IgD-negative memory B cell (primary cell): ENCODE measurements around the gene XAB2. TPM values are rescaled to one million over a fixed set of nuclear protein-coding genes. Genes with fewer than 3 reads are reported as not detected.

Source experiments
- H3K27ac Mint-ChIP-seq, 3 donors: one replicate each; pipeline ENCODE4 v1.8.0; 2020 to 2022; ENCODE audit warnings: mild to moderate bottlenecking in 3 of 3, mixed read lengths in 3 of 3, moderate library complexity in 1 of 3
- H3K27me3 Mint-ChIP-seq: one replicate; pipeline ENCODE4 v1.8.0; 2021; ENCODE audit warnings: mixed read lengths
- H3K36me3 Mint-ChIP-seq: one replicate; pipeline ENCODE4 v1.8.0; 2020; ENCODE audit warnings: mild to moderate bottlenecking, mixed read lengths
- H3K4me1 Mint-ChIP-seq, 3 donors: one replicate each; pipeline ENCODE4 v1.8.0; 2020 to 2022; ENCODE audit warnings: mixed read lengths in 3 of 3, mild to moderate bottlenecking in 1 of 3
- H3K4me3 Mint-ChIP-seq, 4 donors: one replicate each; pipeline ENCODE4 v1.8.0; 2020 to 2022; ENCODE audit warnings: mild to moderate bottlenecking in 4 of 4, mixed read lengths in 4 of 4, moderate library complexity in 3 of 4
- H3K9me3 Mint-ChIP-seq, 3 donors: one replicate each; pipeline ENCODE4 v1.8.0; 2020 to 2021; ENCODE audit warnings: mixed read lengths in 3 of 3, mild to moderate bottlenecking in 1 of 3
- polyA plus RNA-seq: library from polyadenylated mRNA; unstranded; fragments of 300-500 nt; fragmentation: Illumina TruSeq; gene quantifications from one replicate; pipeline ENCODE4 v1.2.3, GENCODE V29; 2021

Gene XAB2
- 9.7 TPM for polyA plus RNA-seq

DNA sequence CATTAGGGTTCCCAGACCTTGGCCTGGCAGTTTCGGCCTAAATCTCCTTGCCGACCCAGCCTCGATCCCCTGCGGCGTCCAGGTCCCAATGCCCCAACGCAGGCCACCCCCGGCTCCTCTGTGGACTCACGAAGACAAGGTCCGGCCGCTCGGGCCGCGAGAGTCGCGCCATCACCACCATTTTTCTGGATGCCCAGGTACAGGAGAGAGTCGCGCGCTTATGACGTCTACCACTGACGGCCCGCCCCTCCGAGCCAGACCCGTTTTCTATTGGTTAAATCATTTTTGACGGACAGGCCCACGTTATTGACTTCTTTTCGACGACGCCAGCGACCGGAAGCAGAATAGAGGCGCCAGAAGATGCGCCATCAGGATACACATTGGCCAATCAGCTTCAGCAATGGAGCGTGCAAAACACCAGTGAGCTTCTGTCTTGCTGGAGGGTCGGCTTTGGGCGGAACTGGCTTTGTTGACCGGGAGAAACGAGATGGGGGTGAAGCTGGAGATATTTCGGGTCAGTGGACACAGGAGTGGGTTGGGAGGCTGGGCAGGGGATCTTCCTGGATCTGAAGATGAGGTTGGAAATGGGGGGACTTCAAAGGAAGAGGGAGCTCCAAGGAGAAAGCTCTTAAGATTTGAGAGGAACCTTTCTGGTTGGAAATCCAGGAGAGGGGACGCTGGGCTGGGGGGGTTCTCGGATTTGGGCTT, at the start of gene XAB2, which contains the start of gene PET100:
TSS of gene XAB2 (minus strand) at position 199 of the 708 bp plus-strand sequence. CDS start at position 181, 18 bp downstream.
TSS of gene PET100 (plus strand) at position 447 of the 708 bp plus-strand sequence. CDS start at position 488, 41 bp downstream.
- Mint-ChIP-seq H3K36me3 (peaks cover 4% of the 10 kb centered on the region), H3K27ac (peak within 1 kb of the TSS; percentile 92 to 100 (median 99)), H3K4me1 (peaks cover 7 to 37% (median 22%) of the 10 kb centered on the region in 3 donors), H3K9me3 (no peaks in the 10 kb centered on the region), H3K27me3 (no peaks in the 10 kb centered on the region), H3K4me3 (peak within 1 kb of the TSS; percentile 91 to 99 (median 98))

DNA sequence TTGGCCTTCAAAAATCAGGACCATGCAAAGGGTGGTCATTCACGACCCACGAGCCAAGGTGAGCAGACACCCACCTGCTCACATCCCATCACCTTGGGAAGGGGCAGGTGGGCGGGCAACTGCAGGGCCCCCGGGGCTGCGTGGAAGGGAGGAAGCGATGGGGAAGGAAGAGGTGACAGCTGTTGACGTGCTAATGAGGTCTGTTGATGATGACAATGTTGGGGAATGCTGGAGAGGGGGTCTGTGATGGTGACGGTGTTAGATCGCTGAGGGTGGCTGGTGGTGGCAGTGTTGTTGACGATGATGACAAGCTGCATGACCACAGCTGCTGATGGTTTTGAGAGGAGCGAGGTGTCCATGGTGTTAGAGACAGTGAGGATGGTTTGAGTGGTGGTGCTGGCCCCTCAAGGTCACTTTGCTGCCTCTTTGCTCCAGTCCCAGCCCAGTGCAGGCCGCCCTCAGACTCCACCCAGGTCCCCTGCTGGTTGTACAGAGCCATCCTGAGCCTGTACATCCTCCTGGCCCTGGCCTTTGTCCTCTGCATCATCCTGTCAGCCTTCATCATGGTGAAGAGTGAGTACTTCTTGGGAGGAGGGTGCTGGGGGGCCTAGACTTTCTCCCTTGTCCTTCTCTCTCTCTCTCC, 48.4 kb upstream of the XAB2 start:
- peaks cover 6% of the 10 kb centered on the region for H3K36me3 Mint-ChIP-seq
- H3K4me3 Mint-ChIP-seq = peak overlapping the region in 3 of 4 donors; percentile 31 to 82 (median 52)
- peak overlapping the region in 1 of 3 donors; percentile 22 for H3K27ac Mint-ChIP-seq
- peaks cover 15 to 32% (median 32%) of the 10 kb centered on the region in 3 donors for H3K4me1 Mint-ChIP-seq
- H3K27me3 Mint-ChIP-seq = peaks cover 25% of the 10 kb centered on the region
- H3K9me3 Mint-ChIP-seq = peaks cover 0 to 2% (median 0%) of the 10 kb centered on the region in 3 donors

DNA sequence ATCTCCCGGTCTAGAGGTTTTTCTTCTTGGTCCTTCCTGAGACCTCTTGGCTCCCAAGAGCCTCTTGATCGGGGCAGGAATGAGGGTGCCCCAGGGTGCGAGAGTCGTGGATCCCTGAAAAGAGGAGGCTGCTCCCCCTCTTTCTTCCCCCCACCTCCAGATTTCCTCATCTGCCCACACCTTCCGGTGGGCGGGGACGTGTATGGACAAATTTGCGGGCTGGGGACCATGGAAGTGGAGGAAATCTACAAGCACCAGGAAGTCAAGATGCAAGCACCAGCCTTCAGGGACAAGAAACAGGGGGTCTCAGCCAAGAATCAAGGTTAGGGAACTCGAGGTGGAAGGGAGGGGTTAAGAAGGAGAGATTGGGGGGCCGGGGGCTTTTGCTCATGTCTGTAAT, 47.5 kb upstream of the XAB2 start, which contains the start of gene MCEMP1:
TSS of gene MCEMP1 (plus strand) at position 237 of the 400 bp plus-strand sequence. CDS start at position 268, 31 bp downstream.
- peak within 1 kb of the TSS in 2 of 3 donors; percentile 69 to 88 for H3K27ac Mint-ChIP-seq
- peaks cover 15 to 32% (median 31%) of the 10 kb centered on the region in 3 donors for H3K4me1 Mint-ChIP-seq
- peaks cover 32% of the 10 kb centered on the region for H3K27me3 Mint-ChIP-seq
- peaks cover 0 to 3% (median 0%) of the 10 kb centered on the region in 3 donors for H3K9me3 Mint-ChIP-seq
- peaks cover 3% of the 10 kb centered on the region for H3K36me3 Mint-ChIP-seq
- H3K4me3 Mint-ChIP-seq = peak within 1 kb of the TSS; percentile 22 to 88 (median 67)

DNA sequence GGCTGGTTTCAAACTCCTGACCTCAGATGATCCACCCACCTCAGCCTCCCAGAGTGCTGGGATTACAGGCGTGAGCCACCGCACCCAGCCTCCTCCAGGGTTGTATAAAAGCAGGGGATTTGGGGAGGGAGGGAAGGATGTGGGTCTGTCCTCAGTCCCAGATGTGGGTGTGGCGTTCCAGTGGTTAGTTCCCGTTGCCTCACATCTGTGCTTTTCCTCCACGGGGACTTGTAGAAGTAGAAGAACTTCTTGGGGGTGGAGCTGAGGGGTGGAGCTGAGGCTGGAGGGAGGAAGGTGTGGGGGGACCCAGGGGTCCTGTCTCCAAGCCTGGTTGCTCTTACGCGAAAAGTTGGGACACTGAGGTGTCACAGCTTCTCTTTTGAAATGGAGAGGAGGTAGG, 47.0 kb upstream of the XAB2 start:
- Mint-ChIP-seq H3K27me3 (peaks cover 37% of the 10 kb centered on the region), H3K27ac (peak overlapping the region in 2 of 3 donors; percentile 69 to 88), H3K4me3 (peak overlapping the region; percentile 22 to 88 (median 56)), H3K9me3 (peaks cover 0 to 4% (median 0%) of the 10 kb centered on the region in 3 donors), H3K4me1 (peaks cover 15 to 29% (median 27%) of the 10 kb centered on the region in 3 donors), H3K36me3 (no peaks in the 10 kb centered on the region)

DNA sequence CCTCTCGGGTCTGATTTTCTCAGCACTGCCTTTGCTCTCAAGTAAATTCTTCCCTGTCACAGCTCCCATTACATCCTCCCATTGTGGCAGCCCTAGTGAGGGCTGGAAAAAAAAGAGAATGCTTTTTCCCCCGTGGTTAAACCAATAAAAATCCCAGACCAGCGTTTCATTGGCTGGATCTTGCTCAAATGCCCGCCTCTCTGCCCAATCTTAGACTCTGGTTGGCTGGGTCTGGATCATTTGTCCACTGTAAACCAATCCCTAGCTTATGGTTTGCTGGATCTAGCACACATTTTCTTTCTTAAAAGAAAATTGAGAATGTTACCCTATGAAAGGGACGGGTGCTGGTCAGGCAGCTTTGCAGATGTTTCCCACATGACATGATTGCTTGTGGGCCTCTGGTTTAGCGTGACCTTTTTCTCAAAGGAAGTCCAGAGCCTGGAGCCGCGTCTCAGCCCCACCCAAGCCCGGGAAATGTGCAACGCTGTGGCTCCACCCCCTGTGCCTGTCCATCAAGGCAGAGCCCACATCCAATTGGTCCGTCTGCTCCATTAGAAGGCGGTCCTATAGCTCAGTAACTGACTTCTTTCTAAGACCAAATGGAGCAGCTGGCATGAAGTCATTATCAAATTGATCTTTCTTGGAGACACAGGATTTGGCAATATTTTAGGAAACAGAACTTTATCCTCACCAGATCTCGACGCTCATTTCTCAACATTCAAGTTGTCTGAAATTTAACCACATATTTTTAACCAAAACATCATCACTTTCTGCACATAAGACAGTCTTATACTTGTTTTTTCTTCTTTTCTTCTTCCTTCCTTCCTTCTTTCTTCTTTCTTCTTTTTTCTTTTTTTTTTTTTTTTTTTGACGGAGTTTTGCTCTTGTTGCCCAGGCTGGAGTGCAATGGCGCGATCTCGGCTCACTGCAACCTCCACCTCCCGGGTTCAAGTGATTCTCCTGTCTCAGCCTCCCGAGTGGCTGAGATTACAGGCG, 45.0 kb upstream of the XAB2 start:
- no peak overlapping the region for H3K4me3 Mint-ChIP-seq
- peaks cover 0 to 4% (median 0%) of the 10 kb centered on the region in 3 donors for H3K9me3 Mint-ChIP-seq
- no peak overlapping the region for H3K27ac Mint-ChIP-seq
- H3K36me3 Mint-ChIP-seq = no peaks in the 10 kb centered on the region
- H3K4me1 Mint-ChIP-seq = peaks cover 15 to 26% (median 25%) of the 10 kb centered on the region in 3 donors
- H3K27me3 Mint-ChIP-seq = peaks cover 50% of the 10 kb centered on the region

DNA sequence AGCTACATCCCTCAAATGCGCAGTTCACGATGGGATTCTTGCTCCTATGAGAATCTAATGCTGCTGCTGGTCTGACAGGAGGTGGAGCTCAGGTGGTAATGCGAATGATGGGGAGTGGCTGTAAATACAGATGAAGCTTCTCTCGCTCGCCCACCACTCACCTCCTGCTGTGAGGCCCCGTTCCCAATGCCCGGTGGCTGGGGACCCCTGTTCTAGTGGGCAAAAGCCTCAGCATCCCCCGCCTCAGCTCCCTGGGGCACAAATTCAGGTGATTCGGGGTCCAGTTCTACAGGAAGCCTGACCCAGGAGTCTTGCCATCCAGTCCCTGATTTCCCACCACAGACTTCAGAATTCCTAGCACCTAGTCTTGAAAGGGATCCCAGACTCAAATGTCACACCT, 43.2 kb upstream of the XAB2 start:
- no peaks in the 10 kb centered on the region for H3K36me3 Mint-ChIP-seq
- H3K4me3 Mint-ChIP-seq = no peak overlapping the region
- peaks cover 15 to 20% (median 20%) of the 10 kb centered on the region in 3 donors for H3K4me1 Mint-ChIP-seq
- H3K27me3 Mint-ChIP-seq = peaks cover 44% of the 10 kb centered on the region
- H3K9me3 Mint-ChIP-seq = peaks cover 0 to 4% (median 0%) of the 10 kb centered on the region in 3 donors
- no peak overlapping the region for H3K27ac Mint-ChIP-seq

DNA sequence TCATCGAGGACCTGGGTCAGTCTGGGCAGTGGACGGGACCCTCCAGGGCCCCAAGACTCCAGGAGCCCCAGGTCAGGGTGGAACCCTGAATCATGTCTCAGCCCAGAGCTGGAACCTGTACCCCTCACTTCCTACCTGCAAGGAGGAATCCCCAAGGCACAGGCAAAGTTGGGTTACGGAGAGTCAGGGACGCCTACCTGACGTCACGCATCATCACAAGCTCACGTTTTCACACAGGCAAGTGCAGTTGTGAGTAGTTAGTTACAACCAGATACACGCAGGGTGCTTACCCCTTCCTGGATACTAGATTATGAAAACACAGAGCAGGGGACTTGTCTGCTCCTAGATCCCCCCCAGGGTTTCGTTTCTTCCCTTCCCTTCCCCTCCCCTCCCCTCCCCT, 41.4 kb upstream of the XAB2 start:
- Mint-ChIP-seq H3K4me3 (peak overlapping the region; percentile 29 to 81 (median 60)), H3K36me3 (no peaks in the 10 kb centered on the region), H3K27ac (no peak overlapping the region), H3K27me3 (peaks cover 34% of the 10 kb centered on the region), H3K9me3 (peaks cover 0 to 6% (median 0%) of the 10 kb centered on the region in 3 donors), H3K4me1 (peaks cover 7 to 11% (median 8%) of the 10 kb centered on the region in 3 donors)

DNA sequence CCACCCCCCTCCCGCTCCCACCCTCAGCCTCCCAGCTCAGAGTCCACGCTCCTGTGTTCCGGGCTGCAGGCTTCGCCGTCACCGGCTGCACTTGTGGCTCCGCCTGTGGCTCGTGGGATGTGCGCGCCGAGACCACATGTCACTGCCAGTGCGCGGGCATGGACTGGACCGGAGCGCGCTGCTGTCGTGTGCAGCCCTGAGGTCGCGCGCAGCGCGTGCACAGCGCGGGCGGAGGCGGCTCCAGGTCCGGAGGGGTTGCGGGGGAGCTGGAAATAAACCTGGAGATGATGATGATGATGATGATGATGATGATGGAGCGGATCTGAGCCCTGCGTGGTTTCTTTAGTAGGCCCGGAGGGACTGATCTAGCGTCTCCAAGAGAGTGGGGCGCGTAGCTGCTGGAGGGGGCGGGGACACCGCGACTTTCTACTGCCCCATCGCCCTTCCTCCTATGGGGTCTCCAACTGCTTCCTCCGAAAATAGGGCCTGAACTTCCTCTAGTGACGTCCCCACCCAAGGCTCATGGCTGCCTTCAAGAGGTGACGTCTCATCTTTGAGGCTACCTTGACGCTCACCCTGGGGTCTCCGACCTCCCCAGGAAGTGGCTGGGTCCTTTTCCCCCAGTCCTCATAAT, 40.9 kb upstream of the XAB2 start:
- H3K4me3 Mint-ChIP-seq = peak overlapping the region; percentile 29 to 81 (median 60)
- H3K36me3 Mint-ChIP-seq = no peaks in the 10 kb centered on the region
- H3K27ac Mint-ChIP-seq = no peak overlapping the region
- peaks cover 33% of the 10 kb centered on the region for H3K27me3 Mint-ChIP-seq
- H3K9me3 Mint-ChIP-seq = peaks cover 0 to 6% (median 0%) of the 10 kb centered on the region in 3 donors
- H3K4me1 Mint-ChIP-seq = peaks cover 6 to 9% (median 8%) of the 10 kb centered on the region in 3 donors

DNA sequence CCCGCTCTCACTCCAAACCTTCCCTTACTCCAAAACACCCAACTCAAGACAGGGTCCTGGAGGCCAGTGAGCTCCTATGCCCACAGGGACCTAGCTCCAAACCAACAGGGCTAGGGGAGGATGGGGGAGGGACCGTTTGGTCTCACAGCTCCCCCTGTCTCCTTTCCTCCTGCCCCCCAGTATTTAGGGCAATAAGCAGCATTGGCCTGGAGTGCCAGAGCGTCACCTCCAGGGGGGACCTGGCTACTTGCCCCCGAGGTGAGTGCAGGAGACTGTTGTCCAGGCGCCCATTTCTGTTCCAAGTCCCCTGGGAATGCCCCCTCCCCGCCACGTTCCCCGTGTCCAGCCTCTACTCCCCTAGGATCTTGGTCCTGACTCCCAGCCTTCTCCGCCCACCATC, 40.3 kb upstream of the XAB2 start:
- Mint-ChIP-seq H3K4me3 (peak overlapping the region in 1 of 4 donors; percentile 27), H3K27me3 (peaks cover 33% of the 10 kb centered on the region), H3K9me3 (peaks cover 0 to 6% (median 0%) of the 10 kb centered on the region in 3 donors), H3K4me1 (peaks cover 6 to 9% (median 8%) of the 10 kb centered on the region in 3 donors), H3K36me3 (no peaks in the 10 kb centered on the region), H3K27ac (no peak overlapping the region)

DNA sequence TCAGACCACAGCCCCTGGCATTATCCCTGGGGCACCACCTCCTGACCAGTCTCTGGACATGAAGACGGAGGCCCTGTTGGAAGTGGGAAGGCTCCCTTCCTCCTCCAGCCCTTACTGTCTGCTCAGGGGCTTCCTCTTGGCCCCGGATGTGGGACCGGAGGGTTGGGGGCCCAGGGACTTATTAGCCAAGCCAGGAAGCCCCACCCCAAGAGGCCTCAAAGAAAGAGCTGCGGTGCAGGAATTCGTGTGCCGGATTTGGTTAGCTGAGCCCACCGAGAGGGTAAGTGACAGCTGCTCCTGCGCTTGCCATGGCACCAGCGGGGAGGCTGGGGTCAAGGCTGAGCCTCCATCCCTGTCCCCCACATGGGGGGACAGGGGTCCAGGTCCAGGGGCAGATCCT, 39.5 kb upstream of the XAB2 start, which contains the start of gene RETN:
TSS of gene RETN (plus strand) at position 208 of the 400 bp plus-strand sequence. CDS start 278 bp downstream, outside the sequence.
- Mint-ChIP-seq H3K27ac (no peak within 1 kb of the TSS), H3K4me1 (peaks cover 0 to 8% (median 6%) of the 10 kb centered on the region in 3 donors), H3K4me3 (peak within 1 kb of the TSS in 1 of 4 donors; percentile 27), H3K36me3 (no peaks in the 10 kb centered on the region), H3K27me3 (peaks cover 33% of the 10 kb centered on the region), H3K9me3 (peaks cover 0 to 4% (median 0%) of the 10 kb centered on the region in 3 donors)

DNA sequence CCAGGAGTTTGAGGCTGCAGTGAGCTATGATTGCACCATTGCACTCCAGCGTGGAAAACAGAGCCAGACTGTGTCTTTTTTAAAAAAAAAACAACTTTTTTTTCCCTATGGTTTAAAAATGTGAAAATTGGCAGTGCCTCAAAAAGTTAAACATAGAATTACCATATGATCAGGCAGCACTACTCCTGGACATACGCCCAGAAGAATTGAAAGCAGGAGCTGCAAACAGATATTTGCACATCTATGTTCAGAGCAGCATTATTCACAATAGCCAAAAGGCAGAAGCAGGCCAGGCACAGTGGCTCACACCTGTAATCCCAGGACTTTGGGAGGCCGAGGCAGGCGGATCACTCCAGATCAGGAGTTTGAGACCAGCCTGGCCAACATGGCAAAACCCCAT, 35.7 kb upstream of the XAB2 start:
- Mint-ChIP-seq H3K4me3 (no peak overlapping the region), H3K27me3 (peaks cover 8% of the 10 kb centered on the region), H3K27ac (no peak overlapping the region), H3K36me3 (no peaks in the 10 kb centered on the region), H3K4me1 (no peaks in the 10 kb centered on the region), H3K9me3 (peaks cover 0 to 2% (median 0%) of the 10 kb centered on the region in 3 donors)

DNA sequence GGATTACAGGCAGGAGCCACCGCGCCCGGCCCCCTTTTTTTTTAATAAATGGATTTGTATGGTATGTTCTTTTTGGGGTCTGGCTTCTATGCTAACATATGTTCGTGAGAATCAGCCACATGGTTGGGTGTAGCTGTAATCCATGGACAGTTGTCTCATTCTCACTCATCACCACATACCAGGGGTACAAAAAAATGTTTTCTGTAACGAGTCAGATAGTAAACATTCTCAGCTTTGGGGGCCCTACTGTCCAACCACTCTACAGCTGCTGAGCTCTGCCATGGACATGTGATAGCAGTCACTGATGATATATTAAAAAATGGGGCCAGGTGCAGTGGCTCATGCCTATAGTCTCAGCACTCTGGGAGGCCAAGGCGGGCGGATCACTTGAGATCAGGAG, 34.4 kb upstream of the XAB2 start:
- no peak overlapping the region for H3K4me3 Mint-ChIP-seq
- H3K9me3 Mint-ChIP-seq = peaks cover 0 to 2% (median 0%) of the 10 kb centered on the region in 3 donors
- H3K27ac Mint-ChIP-seq = no peak overlapping the region
- H3K36me3 Mint-ChIP-seq = no peaks in the 10 kb centered on the region
- peaks cover 4% of the 10 kb centered on the region for H3K27me3 Mint-ChIP-seq
- H3K4me1 Mint-ChIP-seq = no peaks in the 10 kb centered on the region

DNA sequence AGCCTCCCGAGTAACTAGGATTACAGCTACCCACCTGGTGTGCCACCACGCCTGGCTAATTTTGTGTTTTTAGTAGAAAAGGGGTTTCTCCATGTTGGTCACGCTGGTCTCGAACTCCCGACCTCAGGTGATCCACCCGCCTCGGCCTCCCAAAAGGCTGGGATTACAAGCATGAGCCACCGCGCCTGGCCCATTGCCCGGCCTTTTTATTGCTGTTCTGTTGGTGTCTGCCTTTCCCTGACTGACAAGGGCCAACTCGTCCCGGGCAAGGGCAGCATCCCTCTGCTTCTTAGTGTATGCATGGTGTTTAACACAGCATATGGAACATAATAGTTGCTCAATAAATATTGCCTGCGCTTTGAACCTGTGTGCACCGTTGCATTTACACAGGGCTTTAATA, 33.3 kb upstream of the XAB2 start:
- Mint-ChIP-seq H3K9me3 (peaks cover 0 to 2% (median 0%) of the 10 kb centered on the region in 3 donors), H3K4me1 (peaks cover 3 to 6% (median 5%) of the 10 kb centered on the region in 3 donors), H3K4me3 (no peak overlapping the region), H3K27me3 (peaks cover 3% of the 10 kb centered on the region), H3K27ac (no peak overlapping the region), H3K36me3 (no peaks in the 10 kb centered on the region)
